H54 (cell line): ENCODE results near the gene LAPTM4A.
A peak's percentile ranks its signal among the peaks of the same experiment; 100 is the strongest.
"Not testable (repeated sequence)": the region's sequence is repeated elsewhere in the genome, so short reads cannot be mapped to it uniquely, and the experiment has no call there.

ENCODE experiments used
- DNase-seq: peaks from one replicate; pipeline ENCODE4 v3.0.0; 2011; ENCODE audit warnings: low spot score, mixed read lengths; ENCODE audit not compliant: insufficient read length
- FAIRE-seq: peaks from 3 replicates; lab custom pipeline; 2011; peaks lifted over from hg19 to GRCh38; lab: Jason Lieb, UNC
- POLR2A ChIP-seq: IDR thresholded peaks from 2 replicates; pipeline ENCODE4 v1.6.1; 2011; ENCODE audit warnings: low read depth, mild to moderate bottlenecking, low read length

LAPTM4A gene

DNA sequence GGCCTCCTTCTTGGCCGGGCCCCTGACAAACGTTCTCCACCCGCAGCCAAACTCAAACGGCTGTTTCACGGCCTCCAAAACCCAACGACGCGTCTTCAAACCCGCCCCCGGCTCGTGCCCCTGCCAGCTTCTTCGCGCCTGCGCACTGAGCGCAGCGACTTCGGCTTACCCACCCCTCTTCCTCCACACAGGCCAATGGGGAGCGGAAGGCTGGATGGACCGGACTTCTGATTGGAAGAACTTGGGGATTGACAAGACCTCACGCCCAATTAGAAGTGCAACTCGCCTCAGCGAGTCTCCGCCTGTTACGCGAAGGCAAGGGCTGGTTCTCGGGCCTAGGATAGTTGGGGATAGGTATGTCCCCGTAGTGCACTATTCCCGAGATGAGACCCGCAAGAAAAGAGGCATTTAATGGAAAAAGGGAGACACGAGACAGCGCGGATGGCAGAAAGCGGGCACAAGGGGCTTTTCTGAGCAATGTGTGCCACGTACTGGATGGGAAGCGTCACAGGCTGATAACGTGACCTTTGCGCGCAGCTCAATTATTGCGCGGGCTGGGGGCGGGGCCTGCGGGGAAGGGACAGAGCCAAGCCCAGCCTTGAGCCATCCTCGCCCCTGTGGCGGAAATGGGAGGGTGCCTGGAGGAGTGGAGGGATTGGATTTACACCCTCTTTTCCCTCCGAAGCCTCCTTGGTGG lies at the start of gene LAPTM4A:
Gene LAPTM4A (minus strand): TSS at position 97 of the 697 bp plus-strand sequence. CDS start 108 bp downstream, outside the sequence.
- TF ChIP-seq POLR2A: peak; percentile 43
- FAIRE-seq (peak; percentile 98), DNase-seq (peak; percentile 87)

DNA sequence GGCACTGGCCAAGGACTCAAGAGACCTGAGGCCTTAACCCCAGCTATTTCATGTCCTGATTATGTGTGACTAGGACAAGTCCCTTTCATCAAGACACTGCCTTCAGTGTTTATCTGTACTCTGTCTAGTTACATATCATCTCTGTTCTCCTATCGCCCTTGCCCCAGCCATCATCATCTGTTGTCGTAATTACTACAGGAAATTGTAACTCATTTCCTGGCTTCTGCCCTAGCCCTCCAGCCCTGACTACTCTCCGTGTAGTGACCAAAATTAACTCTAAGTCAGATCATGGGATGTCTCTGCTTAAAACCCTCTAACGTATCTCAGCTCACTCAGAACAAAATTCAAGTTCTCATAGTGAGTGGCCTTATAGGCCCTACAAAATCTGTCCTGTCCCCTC lies 49.3 kb upstream of the LAPTM4A start:
- no peak for DNase-seq
- no peak for FAIRE-seq
- TF ChIP-seq POLR2A: no peak

GRCh38 chr2:20099780-20100179 lies 48.4 kb upstream of the LAPTM4A start:
- TF ChIP-seq POLR2A: no peak
- no peak for FAIRE-seq
- no peak for DNase-seq

- TF ChIP-seq POLR2A: no peak
- FAIRE-seq (peak; percentile 11), DNase-seq (peak; percentile 79)
Observed at GRCh38 chr2:20097889-20098714, 46.7 kb upstream of the LAPTM4A start.

- DNase-seq (no peak), FAIRE-seq (no peak)
- TF ChIP-seq POLR2A: no peak
Observed at GRCh38 chr2:20095469-20095868, 44.0 kb upstream of the LAPTM4A start.

DNA sequence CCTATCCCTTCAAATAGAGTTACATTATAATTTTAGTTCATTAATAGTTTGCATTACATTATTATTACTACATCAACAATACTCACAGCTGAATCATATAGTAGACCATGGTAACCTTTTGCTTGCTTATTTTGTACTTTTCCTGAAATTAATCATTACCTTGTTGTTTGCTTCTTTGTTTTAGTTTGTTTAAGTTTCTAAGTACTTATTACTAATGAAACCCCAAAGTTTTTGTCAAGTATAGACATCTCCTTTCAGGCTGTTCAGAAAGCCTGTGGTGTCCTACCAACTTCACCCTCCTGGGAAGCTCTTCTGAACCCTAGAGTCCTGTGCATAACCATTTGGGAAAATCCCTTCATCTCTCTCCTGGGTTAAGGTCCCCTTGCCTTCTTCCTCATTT lies 43.5 kb upstream of the LAPTM4A start:
- no peak for DNase-seq
- no peak for FAIRE-seq
- TF ChIP-seq POLR2A: no peak

- TF ChIP-seq POLR2A: no peak
- FAIRE-seq: no peak
- DNase-seq: no peak
Observed at GRCh38 chr2:20094142-20094755, 42.8 kb upstream of the LAPTM4A start.

DNA sequence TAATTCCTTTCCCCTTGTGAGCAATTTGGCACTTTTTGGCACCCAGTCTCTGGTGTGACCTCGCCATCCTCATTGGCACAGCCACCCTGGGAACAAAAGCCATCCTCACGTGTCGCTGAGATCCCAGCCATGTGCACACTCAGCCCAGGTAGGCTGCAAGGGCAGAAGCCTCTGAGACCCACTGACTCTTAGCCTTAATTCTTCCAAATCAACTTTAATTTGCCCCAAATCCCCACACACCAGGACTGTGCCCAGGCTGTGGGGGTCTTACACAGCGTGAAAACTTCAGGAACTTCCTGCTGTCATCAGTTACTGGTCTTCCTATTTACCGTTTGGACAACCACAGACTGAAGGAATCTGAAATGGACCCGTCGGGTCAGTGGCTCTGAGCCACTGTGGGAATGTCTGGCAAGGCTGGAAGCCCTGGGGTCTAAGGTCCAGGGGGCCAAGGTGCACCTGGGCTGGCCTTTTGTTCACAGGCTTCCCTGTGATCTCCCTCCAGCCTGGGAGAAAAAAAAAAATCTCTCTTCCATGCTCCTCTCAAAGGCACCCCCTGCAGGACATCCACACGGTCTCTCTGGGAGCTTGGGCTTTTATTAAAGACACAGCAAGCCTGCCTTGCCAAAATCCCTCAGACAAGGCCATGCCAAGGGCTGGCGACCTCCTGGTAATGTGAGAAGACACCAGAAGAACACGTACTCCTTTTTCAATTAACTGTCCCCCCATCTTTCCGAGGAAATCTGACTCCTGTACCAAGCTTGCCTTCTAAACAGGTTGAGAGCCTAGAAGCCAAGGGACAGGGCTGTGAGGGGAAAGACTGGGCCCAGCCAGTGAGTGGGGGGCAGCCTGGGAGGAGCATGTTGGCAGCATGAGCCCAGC lies 42.1 kb upstream of the LAPTM4A start:
- FAIRE-seq: no peak
- DNase-seq: peak; percentile 67
- TF ChIP-seq POLR2A: no peak

GRCh38 chr2:20092901-20093235 lies 41.4 kb upstream of the LAPTM4A start:
- FAIRE-seq: no peak

GRCh38 chr2:20092226-20092900 lies 40.9 kb upstream of the LAPTM4A start:
- FAIRE-seq: no peak
- TF ChIP-seq POLR2A: no peak
- DNase-seq: no peak

More at GRCh38 chr2:20092901-20093235, 41.4 kb upstream of the LAPTM4A start:
- no peak for DNase-seq
- TF ChIP-seq POLR2A: no peak

DNA sequence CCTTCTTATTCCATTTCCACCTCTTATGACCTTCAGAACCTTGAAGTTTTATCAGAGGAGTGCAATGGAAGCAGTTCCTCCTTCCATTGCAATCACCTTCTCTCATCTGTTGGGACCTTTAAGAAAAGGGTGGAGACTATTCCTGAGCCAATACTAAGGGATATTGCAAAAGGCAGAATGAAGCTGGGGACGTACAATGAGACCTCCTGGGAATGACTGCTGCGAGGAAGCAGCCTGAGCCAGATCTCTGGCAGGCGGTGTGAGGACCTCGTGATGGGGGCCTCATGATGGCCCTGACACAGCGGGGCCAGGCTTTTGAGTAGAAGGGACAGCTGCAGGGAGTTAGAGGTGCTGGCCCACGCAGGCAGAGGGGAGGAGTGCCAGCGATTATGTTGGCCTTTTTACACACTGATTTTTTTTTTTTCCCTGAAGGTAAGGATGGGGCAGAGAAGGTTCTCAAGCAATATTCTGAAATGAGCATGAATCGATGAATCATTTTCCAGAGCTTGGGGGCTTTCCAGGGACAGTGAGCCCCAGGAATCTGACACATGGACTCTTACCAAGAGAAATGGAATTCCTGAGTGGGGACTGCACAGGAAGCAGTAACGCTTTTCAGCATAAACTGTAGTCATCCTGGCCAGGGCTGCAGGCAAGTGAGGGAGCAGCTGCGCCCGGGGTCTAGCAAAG lies 40.0 kb upstream of the LAPTM4A start:
- DNase-seq: peak; percentile 77
- peak; percentile 82 for FAIRE-seq

DNA sequence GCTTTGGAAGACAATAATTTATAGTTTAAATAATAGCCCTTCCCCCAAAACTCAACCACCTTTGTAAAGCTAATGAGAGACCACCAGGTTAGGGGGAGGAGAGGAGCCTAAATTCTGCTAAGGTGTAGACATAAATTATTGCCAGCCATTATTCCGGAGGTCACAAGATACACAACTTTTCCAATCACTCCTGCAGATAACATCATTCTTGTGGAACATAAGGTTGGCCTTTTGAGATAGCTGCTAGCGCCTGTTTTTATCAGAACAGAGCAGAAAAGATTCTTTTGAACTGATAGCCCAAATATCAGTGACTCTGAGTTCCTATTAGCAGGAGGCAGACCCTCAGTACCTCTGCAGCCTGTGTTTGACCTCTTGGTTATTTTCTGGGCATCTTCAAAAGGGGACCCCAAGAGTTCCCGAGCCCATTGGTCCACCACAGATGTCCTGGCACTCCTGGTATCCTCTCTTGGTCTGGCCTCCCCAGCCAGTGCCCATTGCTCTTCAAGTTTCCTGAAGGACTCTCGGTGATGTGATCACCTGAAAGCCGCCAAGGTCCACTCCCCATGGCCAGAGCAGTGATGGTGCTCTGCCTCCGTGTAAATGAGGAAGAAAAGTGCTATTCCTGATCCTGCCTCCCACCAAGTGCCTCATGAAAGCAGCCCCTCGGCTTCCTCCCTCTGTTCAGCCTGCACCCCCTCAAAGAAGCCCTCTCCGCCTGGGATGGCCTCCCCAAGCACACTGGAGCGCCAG lies 38.5 kb upstream of the LAPTM4A start:
- no peak for DNase-seq
- no peak for FAIRE-seq
- TF ChIP-seq POLR2A: no peak

More for the DNA sequence above, 40.0 kb upstream of the LAPTM4A start:
- no peak for TF ChIP-seq POLR2A

GRCh38 chr2:20085909-20086308 lies 34.5 kb upstream of the LAPTM4A start:
- FAIRE-seq, DNase-seq: not testable (repeated sequence)

DNA sequence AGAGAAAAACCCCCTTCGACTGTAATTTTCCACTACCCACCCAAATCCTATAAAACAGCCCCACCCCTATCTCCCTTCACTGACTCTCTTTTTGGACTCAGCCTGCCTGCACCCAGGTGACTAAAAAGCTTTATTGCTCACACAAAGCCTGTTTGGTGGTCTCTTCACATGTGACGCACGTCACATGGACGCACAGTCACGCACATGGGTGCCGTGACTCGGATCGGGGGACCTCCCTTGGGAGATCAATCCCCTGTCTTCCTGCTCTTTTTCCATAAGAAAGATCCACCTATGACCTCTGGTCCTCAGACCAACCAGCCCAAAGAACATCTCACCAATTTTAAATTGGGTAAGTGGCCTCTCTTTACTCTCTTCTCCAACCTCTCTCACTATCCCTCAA lies 31.4 kb upstream of the LAPTM4A start:
- DNase-seq, FAIRE-seq: not testable (repeated sequence)
